Ovary (tissue), 9 donors: ENCODE measurements around the gene PLK4. TPM values are rescaled to one million over a fixed set of nuclear protein-coding genes. Genes with fewer than 3 reads are reported as not detected.
"Not testable (repeated sequence)": the region's sequence is repeated elsewhere in the genome, so short reads cannot be mapped to it uniquely, and the experiment has no call there.

ENCODE experiments used
- DNase-seq, 5 donors: peaks; one replicate each; pipeline ENCODE4 v3.0.0-alpha.2; 2019 to 2020
- H3K27ac ChIP-seq, 2 donors: fragments of 200-600 bp; one replicate each; pipeline versions ENCODE4 v1.5.1 to v1.8.0; 2019 to 2022
- H3K27me3 ChIP-seq: fragments of 200-600 bp; one replicate; pipeline ENCODE4 v1.8.0; 2022
- H3K36me3 ChIP-seq: fragments of 200-600 bp; sonication (generic); one replicate; pipeline ENCODE4 v1.5.1; 2019
- H3K4me1 ChIP-seq: one replicate; pipeline ENCODE4 v1.8.1; 2013; ENCODE audit warnings: mild to moderate bottlenecking, moderate library complexity; ENCODE audit not compliant: insufficient read depth
- H3K4me3 ChIP-seq: fragments of 200-600 bp; sonication (generic); one replicate; pipeline ENCODE4 v1.5.1; 2017
- H3K9me3 ChIP-seq, 2 donors: fragments of 200-600 bp in 1 of 2; sonication (generic) in 1 of 2; one replicate each; pipeline versions ENCODE4 v1.5.1 to v1.8.1; 2013 to 2019; ENCODE audit warnings: mild to moderate bottlenecking in 1 of 2, moderate library complexity in 1 of 2
- CTCF ChIP-seq, 3 donors: fragments of 450-650 bp in 2 of 3; fragments of 200-600 bp in 1 of 3; IDR thresholded peaks; one replicate each; pipeline versions ENCODE4 v1.5.1 to v1.8.0; 2016 to 2022; ENCODE audit warnings: antibody characterized with exemption in 3 of 3, mild to moderate bottlenecking in 1 of 3
- EP300 ChIP-seq: sonication (generic); formaldehyde crosslinking; IDR thresholded peaks from one replicate; pipeline ENCODE4 v1.6.1; 2017; ENCODE audit warnings: antibody characterized with exemption
- POLR2A ChIP-seq: fragments of 450-650 bp; IDR thresholded peaks from one replicate; pipeline ENCODE4 v1.6.1; 2017; ENCODE audit warnings: antibody characterized with exemption, mild to moderate bottlenecking, moderate library complexity
- WGBS, 3 donors: extraction: QIAGEN DNeasy Blood & Tissue Kit in 1 of 3; methylation state at CpG; one replicate each; pipeline versions ENCODE4 v1.1.5 to v1.1.7; 2013 to 2017; 5-methylcytosine and 5-hydroxymethylcytosine counted together
- intact Hi-C, 4 donors: fragments of 100-400 bp; cut with DNase I; formaldehyde crosslinking; loops; one replicate each; pipeline versions ENCODE4 v1.11.0 to v1.15.1; 2022 to 2023
- polyA plus RNA-seq, 2 donors: library from polyadenylated mRNA; stranded (reverse); fragments of 200-250 nt in 1 of 2; fragments of 350-450 nt in 1 of 2; fragmentation: Illumina TruSeq in 1 of 2; extraction: RNeasy Lipid Tissue Mini Kit (QIAGEN cat#74804) in 1 of 2; gene quantifications; one replicate each; pipeline ENCODE4 v1.2.3, GENCODE V29; 2013 to 2014
- total RNA-seq, 7 donors: library from RNA; depleted of rRNA in 2 of 7; stranded (reverse); fragments of >200 nt in 2 of 7; fragmentation: NEBNext Ultra II Directional in 3 of 7; extraction: Animal tissue kit (Norgen Biotek cat#: 25700) in 3 of 7; gene quantifications; one replicate each; pipeline versions ENCODE4 v1.1.0 to v1.2.4, GENCODE V29; 2016 to 2023
- donor health status: DM: no; HTN: no; CAD: no; lungs with moderate emphysema.
- donor health status: DM: no; HTN: no; CAD: no.
- donor health status: Bipolar disorder and iron deficiency.
- donor health status: DM: yes; HTN: yes; CAD: no.
- donor health status: DM: no; HTN: no; CAD: no.
- donor health status: DM: yes; HTN: yes; CAD: no.

Gene PLK4
- total and polyA plus RNA-seq, 9 donors = 0.48 to 4.4 (median 1.8) TPM

GRCh38 chr4:127889903-127890302 lies 9.2 kb downstream of the PLK4 start:
- Histone ChIP-seq H3K9me3 (no peaks in the 10 kb centered on the region), H3K4me3 (no peak overlapping the region), H3K36me3 (no peaks in the 10 kb centered on the region), H3K4me1 (no peaks in the 10 kb centered on the region), H3K27ac (no peak overlapping the region), H3K27me3 (no peaks in the 10 kb centered on the region)
- DNase-seq = no peak
- TF ChIP-seq POLR2A (no peak), CTCF (IDR thresholded peaks at IDR 0.05) (no peak), EP300 (no peak)
- 72 to 76% (median 75%) methylated on average over 3 of the region's 3 CpGs for WGBS, 3 donors
- intact Hi-C loops = no loop called here

GRCh38 chr4:127896069-127896468 lies 15.4 kb downstream of the PLK4 start:
- TF ChIP-seq CTCF (IDR thresholded peaks at IDR 0.05) (no peak), POLR2A (no peak), EP300 (no peak)
- DNase-seq = no peak
- no peaks in the 10 kb centered on the region for H3K27me3 ChIP-seq
- no peak overlapping the region for H3K4me3 ChIP-seq
- WGBS, 3 donors = 94 to 97% (median 96%) methylated on average over 1 of the region's 1 CpG
- no peaks in the 10 kb centered on the region for H3K36me3 ChIP-seq
- no peaks in the 10 kb centered on the region for H3K4me1 ChIP-seq
- intact Hi-C loops = no loop called here
- H3K9me3 ChIP-seq = no peaks in the 10 kb centered on the region
- H3K27ac ChIP-seq = no peak overlapping the region

GRCh38 chr4:127896528-127896927 lies 15.8 kb downstream of the PLK4 start:
- DNase-seq = no peak
- intact Hi-C loops = no loop called here
- WGBS, 3 donors = 94 to 97% (median 94%) methylated on average over 1 of the region's 1 CpG

GRCh38 chr4:127899682-127900081 lies 19.0 kb downstream of the PLK4 start:
- H3K36me3 ChIP-seq, H3K4me3 ChIP-seq, H3K9me3 ChIP-seq, intact Hi-C loops, H3K27me3 ChIP-seq, H3K27ac ChIP-seq, H3K4me1 ChIP-seq, DNase-seq: not testable (repeated sequence)
- 95 to 97% (median 96%) methylated on average over 4 of the region's 4 CpGs for WGBS, 3 donors

More at GRCh38 chr4:127896528-127896927, 15.8 kb downstream of the PLK4 start:
- Histone ChIP-seq H3K9me3 (no peaks in the 10 kb centered on the region), H3K4me1 (no peaks in the 10 kb centered on the region), H3K36me3 (no peaks in the 10 kb centered on the region), H3K27ac (no peak overlapping the region), H3K27me3 (no peaks in the 10 kb centered on the region), H3K4me3 (no peak overlapping the region)
- TF ChIP-seq CTCF (IDR thresholded peaks at IDR 0.05) = no peak
- no peak for TF ChIP-seq EP300
- TF ChIP-seq POLR2A = no peak

- Histone ChIP-seq H3K27ac (no peak overlapping the region), H3K4me1 (no peaks in the 10 kb centered on the region), H3K27me3 (no peaks in the 10 kb centered on the region), H3K36me3 (no peaks in the 10 kb centered on the region), H3K4me3 (no peak overlapping the region), H3K9me3 (no peaks in the 10 kb centered on the region)
- WGBS, 3 donors = 85 to 86% (median 86%) methylated on average over 8 of the region's 8 CpGs
- no peak for TF ChIP-seq EP300
- TF ChIP-seq POLR2A = no peak
- no peak for TF ChIP-seq CTCF (IDR thresholded peaks at IDR 0.05)
- intact Hi-C loops = no loop called here
- DNase-seq = no peak
Observed at GRCh38 chr4:127905029-127905428, 24.3 kb downstream of the PLK4 start.
